Measurements from ENCODE around the gene AKAP12. TPM values are rescaled to one million over a fixed set of nuclear protein-coding genes. Genes with fewer than 3 reads are reported as not detected.

Gene AKAP12
- total RNA-seq, 4 donors from 2014 or later, result 25.7 to 61.7 (median 53.1) TPM

DNA sequence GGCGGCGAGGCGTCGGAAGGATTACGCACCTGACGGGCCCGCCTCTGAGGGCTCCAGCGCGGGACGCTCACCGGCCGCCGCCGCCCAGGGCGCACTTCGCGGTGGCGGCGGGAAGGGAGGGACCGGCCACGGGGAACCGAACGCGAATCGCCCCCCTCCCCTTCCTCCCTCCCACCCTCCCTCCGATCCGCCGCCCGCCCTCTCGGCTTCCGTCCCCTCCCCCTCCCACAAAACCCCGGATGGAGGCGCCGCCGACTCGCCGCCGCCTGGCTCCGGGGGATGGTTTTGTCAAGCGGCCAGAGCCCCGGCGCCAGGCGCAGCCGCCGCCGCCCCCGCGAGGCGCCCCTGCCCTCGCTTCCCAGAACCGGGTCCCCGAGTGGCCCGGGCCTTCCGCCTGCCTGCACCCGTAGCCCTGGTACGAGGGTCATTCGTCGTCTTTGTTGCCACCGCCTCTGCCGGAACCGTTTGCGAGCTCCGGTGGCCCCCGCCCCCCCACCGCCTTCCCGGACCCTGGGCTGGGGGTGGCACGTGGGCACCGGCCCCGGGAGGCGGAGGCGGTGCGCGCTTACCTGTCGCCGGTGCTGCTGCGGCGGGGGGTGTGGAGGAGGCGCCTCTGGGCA, 151.2 kb downstream of the AKAP12 start:
- no peak for TF ChIP-seq POLR2AphosphoS5 (IDR thresholded peaks at IDR 0.05)
- TF ChIP-seq, protein P1, sequence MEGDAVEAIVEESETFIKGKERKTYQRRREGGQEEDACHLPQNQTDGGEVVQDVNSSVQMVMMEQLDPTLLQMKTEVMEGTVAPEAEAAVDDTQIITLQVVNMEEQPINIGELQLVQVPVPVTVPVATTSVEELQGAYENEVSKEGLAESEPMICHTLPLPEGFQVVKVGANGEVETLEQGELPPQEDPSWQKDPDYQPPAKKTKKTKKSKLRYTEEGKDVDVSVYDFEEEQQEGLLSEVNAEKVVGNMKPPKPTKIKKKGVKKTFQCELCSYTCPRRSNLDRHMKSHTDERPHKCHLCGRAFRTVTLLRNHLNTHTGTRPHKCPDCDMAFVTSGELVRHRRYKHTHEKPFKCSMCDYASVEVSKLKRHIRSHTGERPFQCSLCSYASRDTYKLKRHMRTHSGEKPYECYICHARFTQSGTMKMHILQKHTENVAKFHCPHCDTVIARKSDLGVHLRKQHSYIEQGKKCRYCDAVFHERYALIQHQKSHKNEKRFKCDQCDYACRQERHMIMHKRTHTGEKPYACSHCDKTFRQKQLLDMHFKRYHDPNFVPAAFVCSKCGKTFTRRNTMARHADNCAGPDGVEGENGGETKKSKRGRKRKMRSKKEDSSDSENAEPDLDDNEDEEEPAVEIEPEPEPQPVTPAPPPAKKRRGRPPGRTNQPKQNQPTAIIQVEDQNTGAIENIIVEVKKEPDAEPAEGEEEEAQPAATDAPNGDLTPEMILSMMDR (IDR thresholded peaks at IDR 0.05), result no peak
- peak; percentile 70 for TF ChIP-seq POLR2A (IDR thresholded peaks at IDR 0.05)
- TF ChIP-seq EP300 (IDR thresholded peaks at IDR 0.05; ENCODE audit: low read depth), result no peak
- Histone ChIP-seq H3K4me1 (peaks cover 16 to 58% (median 29%) of the 10 kb centered on the region in 4 donors), H3K9me3 (no peaks in the 10 kb centered on the region), H3K27ac (peak overlapping the region; percentile 97 to 100 (median 100)), H3K4me3 (peak overlapping the region; percentile 90 to 98 (median 96)), H3K27me3 (no peaks in the 10 kb centered on the region), H3K36me3 (no peaks in the 10 kb centered on the region)
- peak; percentile 83 for DNase-seq
- intact Hi-C loops (cut with DNase I; ENCODE audit: low total_unique reads) (loop anchor here (10.0 kb wide), 1 partner anchor 54 kb away; no protein-coding TSS in a partner anchor), in situ Hi-C loops (cut with MboI; ENCODE audit: low pct_ligation_motif_present in 1 of 4, low pct_unique_long_range_greater_than_20kb in 1 of 4, low sequenced_read_pairs in 3 of 4) (no loop called here)
- 1% methylated on average over 22 of the region's 78 CpGs; no CpG with 5 or more reads in 1 of the 2 donors for WGBS, 2 donors (ENCODE audit: low coverage in 1 of 2)

DNA sequence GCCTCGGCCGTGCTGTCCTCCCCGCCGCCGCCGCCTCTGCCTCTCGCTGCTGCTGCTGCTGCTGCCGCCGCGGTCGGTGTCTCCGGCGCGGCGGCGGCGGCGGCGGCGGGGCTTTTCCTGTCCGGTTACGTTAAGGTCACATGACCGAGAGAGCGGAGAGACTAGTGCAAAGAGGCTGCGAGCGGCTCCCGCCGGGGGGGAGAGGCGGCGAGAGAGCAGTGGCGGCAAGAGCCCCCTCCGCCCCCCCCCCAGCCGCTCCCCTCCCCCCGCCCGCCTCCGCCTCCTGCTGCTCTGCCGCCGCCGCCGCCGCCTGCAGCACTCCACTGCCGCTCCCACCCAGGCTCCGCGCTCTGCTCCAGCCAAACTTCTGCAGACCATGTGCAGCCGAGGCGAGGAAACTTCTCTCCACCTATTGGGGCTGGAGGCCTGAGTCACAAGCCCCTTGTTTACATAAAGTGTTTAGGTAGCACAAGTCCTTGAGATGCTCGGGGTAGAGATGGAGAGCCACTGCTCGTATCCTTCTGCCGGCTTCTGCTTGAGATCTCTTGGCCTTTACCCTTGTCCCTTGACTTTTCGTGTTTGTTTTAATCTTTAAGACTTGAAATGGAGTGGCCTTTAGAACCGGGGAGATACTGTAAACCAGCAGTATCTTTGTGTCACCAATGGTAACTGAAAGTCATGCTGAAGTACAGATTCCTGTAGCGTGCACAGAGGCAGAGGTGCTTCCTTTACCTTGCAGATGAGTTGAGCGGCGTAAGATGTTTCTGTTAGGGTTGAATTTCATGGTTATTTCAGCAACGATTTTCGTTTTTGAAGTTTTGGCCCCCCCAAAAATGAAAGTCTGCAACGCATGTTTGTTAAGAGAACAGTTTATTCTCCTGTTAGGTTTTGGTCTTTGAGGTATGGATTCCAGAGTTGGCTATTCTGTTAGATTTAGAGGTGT, 152.0 kb downstream of the AKAP12 start, which contains the start of gene ZBTB2:
TSS of gene ZBTB2 (minus strand) at position 89 of the 943 bp plus-strand sequence. CDS start 17,922 bp downstream, outside the sequence.
- TF ChIP-seq POLR2AphosphoS5 (IDR thresholded peaks at IDR 0.05) (peak in 1 of 3 donors; percentile 50), EP300 (IDR thresholded peaks at IDR 0.05; ENCODE audit: low read depth) (no peak)
- intact Hi-C loops (cut with DNase I; ENCODE audit: low total_unique reads) (loop anchor here (10.0 kb wide), 1 partner anchor 53 kb away; no protein-coding TSS in a partner anchor), in situ Hi-C loops (cut with MboI; ENCODE audit: low pct_ligation_motif_present in 1 of 4, low pct_unique_long_range_greater_than_20kb in 1 of 4, low sequenced_read_pairs in 3 of 4) (no loop called here)
- peak; percentile 73 for DNase-seq
- H3K4me1 ChIP-seq, result peaks cover 16 to 58% (median 29%) of the 10 kb centered on the region in 4 donors
- H3K9me3 ChIP-seq, result no peaks in the 10 kb centered on the region
- 1 to 4% methylated on average over 6 to 56 of the region's 57 CpGs for WGBS, 2 donors (ENCODE audit: low coverage in 1 of 2)
- peak within 1 kb of the TSS; percentile 97 to 100 (median 100) for H3K27ac ChIP-seq
- H3K36me3 ChIP-seq, result no peaks in the 10 kb centered on the region
- H3K4me3 ChIP-seq, result peak within 1 kb of the TSS; percentile 90 to 98 (median 96)
- H3K27me3 ChIP-seq, result no peaks in the 10 kb centered on the region

DNA sequence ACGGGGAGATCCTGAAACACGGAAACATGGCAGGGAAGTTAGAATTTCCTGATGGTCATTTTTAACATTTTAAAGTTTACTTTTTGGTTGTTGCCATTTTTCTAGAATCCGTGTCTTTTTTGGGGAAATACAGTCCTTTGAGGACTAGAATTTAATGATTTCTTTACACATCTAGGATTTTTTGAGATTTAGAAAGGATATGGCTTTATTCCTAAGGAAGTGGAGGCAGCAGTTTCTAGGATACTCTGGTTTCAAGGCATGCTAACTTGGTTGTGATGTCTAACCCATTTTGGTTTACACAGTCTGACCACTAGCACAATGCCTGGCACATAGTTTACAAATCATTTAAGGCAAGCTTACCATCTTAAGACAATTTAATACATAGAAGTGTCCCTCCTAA, 152.7 kb downstream of the AKAP12 start:
- H3K4me1 ChIP-seq, result peaks cover 16 to 58% (median 29%) of the 10 kb centered on the region in 4 donors
- peak overlapping the region in 3 of 4 donors; percentile 95 to 98 (median 98) for H3K4me3 ChIP-seq
- DNase-seq, result no peak
- WGBS, 2 donors (ENCODE audit: low coverage in 1 of 2), result 3 to 4% methylated on average over 3 of the region's 3 CpGs
- no peaks in the 10 kb centered on the region for H3K9me3 ChIP-seq
- no peaks in the 10 kb centered on the region for H3K36me3 ChIP-seq
- no peaks in the 10 kb centered on the region for H3K27me3 ChIP-seq
- TF ChIP-seq, protein P1 (IDR thresholded peaks at IDR 0.05), result no peak
- TF ChIP-seq POLR2A (IDR thresholded peaks at IDR 0.05) (no peak), EP300 (IDR thresholded peaks at IDR 0.05; ENCODE audit: low read depth) (no peak), POLR2AphosphoS5 (IDR thresholded peaks at IDR 0.05) (no peak)
- H3K27ac ChIP-seq, result peak overlapping the region; percentile 97 to 100 (median 100)
- in situ Hi-C loops (cut with MboI; ENCODE audit: low pct_ligation_motif_present in 1 of 4, low pct_unique_long_range_greater_than_20kb in 1 of 4, low sequenced_read_pairs in 3 of 4) (no loop called here), intact Hi-C loops (cut with DNase I; ENCODE audit: low total_unique reads) (loop anchor here (10.0 kb wide), 1 partner anchor 52 kb away; no protein-coding TSS in a partner anchor)

DNA sequence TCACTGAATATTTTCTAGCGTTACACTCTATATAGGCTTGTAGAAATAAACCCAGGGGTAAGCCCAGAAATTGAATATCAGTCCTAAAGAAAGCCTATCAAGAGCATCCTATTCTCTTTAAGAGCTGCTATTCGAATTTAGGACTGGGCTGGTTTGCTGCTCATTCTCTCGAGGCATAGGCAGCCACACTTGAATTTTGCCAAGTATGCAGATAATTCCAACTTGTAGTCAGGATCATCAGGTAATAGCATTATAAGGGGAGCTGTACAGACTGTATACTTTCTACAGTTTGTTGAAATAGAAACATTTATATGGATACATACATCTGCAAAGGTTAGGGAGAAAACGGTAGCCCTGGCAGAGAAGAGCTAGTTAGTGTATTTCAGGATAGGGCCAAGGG, 153.6 kb downstream of the AKAP12 start:
- in situ Hi-C loops (cut with MboI; ENCODE audit: low pct_ligation_motif_present in 1 of 4, low pct_unique_long_range_greater_than_20kb in 1 of 4, low sequenced_read_pairs in 3 of 4), result no loop called here
- no peak for DNase-seq
- WGBS, 2 donors (ENCODE audit: low coverage in 1 of 2), result 49 to 61% methylated on average over 3 to 4 of the region's 4 CpGs
- Histone ChIP-seq H3K4me1 (peaks cover 16 to 48% (median 28%) of the 10 kb centered on the region in 4 donors), H3K27ac (peak overlapping the region in 1 of 4 donors; percentile 99), H3K4me3 (no peak overlapping the region), H3K9me3 (no peaks in the 10 kb centered on the region), H3K27me3 (no peaks in the 10 kb centered on the region), H3K36me3 (no peaks in the 10 kb centered on the region)
- intact Hi-C loops (cut with DNase I; ENCODE audit: low total_unique reads), result loop anchor here (10.0 kb wide), 1 partner anchor 51 kb away; no protein-coding TSS in a partner anchor
- TF ChIP-seq, protein P1 (IDR thresholded peaks at IDR 0.05), result no peak
- TF ChIP-seq EP300 (IDR thresholded peaks at IDR 0.05; ENCODE audit: low read depth) (no peak), POLR2AphosphoS5 (IDR thresholded peaks at IDR 0.05) (no peak), POLR2A (IDR thresholded peaks at IDR 0.05) (no peak)
